Myocyte (in vitro differentiated cells): Measurements from ENCODE around the gene PCSK5. TPM values are rescaled to one million over a fixed set of nuclear protein-coding genes. Genes with fewer than 3 reads are reported as not detected.
A peak's percentile ranks its signal among the peaks of the same experiment; 100 is the strongest.
"Not testable (repeated sequence)": the region's sequence is repeated elsewhere in the genome, so short reads cannot be mapped to it uniquely, and the experiment has no call there.

Source experiments
- DNase-seq: peaks from one replicate; pipeline ENCODE4 v3.0.0-alpha.2; 2012; ENCODE audit warnings: low read depth
- total RNA-seq: library from RNA; depleted of rRNA; stranded (reverse); fragments of >200 nt; gene quantifications from 2 replicates; pipeline ENCODE4 v1.2.3, GENCODE V29; 2014

Gene PCSK5
- total RNA-seq, 1 donor from 2014 or later: 5.4 TPM

DNA sequence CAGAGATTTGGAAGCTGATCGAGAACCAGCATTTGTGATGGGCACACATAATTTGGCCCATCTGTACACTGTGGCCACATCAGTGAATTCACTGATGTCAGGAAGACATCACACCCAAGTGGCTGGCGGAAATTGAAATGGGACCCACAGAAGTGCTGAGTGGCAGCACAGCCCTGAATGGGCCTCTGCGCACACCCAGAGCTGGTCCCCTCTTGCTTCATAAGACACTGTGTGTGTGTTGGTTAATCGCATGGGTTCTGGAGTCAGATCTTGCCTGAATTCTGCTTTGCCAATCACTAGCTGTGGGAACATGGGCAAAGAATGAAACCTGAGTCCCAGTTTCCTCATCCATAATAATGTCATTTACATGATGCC is 72.2 kb downstream of the PCSK5 start:
- no peak for DNase-seq

DNA sequence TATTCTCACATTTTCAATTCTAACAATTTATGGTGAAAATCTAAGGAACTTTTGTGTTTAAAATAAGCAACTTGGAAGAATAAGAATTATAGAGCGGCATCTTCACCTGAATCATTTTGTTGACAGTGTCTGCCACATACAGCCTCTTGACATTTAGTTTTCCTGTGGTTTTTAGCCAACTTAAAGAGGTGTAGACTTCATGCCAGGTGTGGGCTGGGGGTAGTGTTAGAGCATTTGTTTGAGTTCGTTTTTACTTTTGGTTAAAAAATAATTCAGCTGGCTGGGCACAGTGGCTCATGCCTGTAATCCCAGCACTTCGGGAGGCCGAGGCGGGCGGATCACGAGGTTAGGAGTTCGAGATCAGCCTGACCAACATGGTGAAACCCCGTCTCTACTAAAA is 72.8 kb downstream of the PCSK5 start:
- not testable (repeated sequence) for DNase-seq

DNA sequence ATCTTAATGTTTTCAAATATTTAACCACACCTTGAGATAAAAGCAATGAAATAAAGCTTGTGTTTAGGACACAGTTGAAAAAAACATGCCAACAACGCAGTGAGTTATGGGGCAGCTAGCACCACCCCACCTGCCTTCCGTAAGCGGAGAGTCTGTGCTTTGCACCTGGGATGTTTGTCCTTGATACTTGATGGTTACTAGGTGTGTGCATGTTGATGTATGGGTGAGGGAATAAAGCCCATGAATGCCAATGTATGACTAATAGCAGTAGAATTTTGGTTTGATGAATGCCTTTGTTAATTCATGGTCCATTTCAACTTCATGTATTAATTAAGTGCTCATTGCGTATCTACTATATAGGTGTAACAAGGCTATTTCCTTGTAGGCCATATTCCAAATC is 74.0 kb downstream of the PCSK5 start:
- DNase-seq: no peak

DNA sequence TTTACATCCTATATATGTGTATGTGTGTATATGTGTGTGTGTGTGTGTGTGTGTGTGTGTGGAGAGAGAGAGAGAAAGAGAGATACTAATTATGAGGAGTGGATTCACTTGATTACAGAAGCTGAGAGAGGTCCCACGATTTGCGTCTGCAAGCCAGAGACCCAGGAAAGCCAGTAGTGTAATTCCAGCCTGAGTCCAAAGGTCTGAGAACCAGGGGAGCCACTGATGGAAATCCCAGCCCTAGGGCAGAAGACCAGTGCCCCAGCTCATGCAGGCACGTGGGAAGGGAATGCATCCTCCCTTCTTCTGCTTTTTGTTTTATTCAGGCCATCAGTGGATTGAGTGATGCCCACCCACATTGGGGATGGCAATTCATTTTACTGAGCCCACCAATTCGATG is 74.8 kb downstream of the PCSK5 start:
- DNase-seq: no peak

DNA sequence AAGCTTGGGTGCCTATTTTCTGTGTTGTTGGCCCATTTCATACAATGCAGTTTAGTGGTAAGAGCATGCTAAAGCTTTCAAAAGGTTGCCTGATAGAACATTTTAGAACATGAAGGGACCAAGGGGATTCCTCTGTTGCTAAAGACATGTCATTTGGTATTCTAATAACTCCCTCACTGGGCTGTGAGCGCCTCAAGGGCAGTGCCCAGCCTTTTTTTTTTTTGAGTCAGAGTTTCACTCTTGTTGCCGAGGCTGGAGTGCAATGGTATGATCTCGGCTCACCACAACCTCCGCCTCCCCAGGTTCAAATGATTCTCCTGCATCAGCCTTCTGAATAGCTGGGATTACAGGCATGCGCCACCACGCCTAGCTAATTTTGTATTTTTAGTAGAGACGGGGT is 77.1 kb downstream of the PCSK5 start:
- DNase-seq: no peak

DNA sequence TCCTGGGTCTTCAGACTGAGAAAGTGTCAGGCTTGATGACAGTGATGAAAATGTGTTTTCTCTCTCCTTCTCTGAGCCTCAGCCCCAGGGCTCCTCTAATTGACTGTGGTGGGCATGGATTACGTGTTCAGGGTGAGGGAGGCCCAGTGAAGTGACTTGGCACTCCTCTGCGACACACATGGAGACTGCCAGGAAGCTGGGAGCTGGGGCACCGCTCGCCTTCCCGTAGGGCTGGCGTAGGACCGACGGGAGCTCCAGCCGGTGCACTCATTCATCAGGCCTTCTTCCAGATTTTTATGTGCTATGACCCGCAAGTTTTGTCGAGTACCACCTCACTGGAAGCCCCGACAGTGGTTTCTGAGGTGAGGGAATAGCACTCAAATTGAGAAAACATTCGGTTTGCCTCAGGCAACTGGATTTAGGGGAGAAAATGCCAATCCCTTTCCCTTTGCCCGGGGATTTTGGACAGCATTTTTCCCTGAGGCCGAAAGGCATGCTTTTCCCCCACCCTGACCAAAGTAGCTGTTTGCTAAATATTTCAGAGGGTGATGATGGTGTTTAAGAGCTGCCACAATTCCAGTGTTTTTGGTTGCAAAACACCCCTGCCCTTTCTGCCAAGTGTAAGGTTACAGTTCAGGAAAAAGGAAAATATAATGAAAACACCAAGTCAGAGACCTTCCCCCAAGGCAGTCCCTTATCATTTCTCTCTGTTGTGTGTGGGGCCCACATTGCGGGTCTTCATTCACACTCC is 83.7 kb downstream of the PCSK5 start:
- DNase-seq: no peak

DNA sequence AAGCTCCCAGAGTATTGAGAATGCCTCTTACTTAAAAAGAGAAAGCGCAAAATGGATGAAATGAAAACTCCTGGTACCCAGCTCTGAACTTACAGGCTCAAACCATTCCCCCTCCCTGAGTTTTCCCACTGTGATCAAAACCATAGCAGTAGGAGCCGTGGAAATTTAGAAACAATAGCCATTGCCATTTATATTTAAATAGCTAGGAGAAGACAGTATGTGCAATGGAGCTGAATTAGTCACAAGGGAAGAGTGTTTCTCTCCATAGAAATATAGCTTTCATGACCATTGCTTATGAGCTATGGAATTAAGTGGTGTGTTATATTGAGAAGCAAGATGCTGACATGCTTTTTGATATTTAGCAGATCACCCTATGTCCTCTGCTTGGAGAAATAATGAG is 84.6 kb downstream of the PCSK5 start:
- no peak for DNase-seq

DNA sequence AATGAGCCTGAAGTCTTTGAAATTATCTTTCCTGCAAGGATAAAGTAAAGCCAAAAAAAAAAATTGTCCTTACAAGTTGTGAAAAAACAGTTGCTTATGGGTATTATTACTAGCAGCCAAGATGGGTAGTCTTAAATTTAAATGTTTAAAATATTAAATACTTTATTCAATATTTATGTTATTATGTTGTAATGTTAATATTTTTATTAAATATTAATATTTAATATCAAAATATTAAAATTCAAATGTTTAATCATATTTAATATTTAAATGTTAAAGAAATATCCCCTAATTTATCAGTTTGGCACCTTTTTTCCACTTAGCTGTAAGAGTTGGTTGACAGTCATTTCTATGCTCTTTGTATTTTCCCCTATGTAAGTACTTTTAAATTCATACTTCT is 86.1 kb downstream of the PCSK5 start:
- no peak for DNase-seq

DNA sequence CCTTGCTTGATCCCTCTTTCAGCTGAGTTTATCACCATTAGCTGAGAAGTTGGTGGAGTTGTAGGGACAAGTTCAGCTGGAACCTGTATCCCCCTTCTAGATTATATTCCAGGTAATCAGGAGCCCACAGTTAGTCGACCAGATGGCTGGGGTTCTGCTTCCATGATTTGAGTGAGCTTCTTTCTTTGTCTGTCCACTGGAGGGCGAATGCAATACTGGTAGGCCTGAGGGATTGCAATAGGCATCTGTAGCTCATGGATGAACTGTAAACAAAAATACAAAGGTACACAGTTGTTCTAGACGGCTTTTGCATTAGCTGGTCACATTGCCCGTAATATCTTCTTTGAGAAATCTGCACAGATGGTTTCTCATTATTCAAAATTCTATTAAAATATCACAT is 88.9 kb downstream of the PCSK5 start:
- peak; percentile 35 for DNase-seq

DNA sequence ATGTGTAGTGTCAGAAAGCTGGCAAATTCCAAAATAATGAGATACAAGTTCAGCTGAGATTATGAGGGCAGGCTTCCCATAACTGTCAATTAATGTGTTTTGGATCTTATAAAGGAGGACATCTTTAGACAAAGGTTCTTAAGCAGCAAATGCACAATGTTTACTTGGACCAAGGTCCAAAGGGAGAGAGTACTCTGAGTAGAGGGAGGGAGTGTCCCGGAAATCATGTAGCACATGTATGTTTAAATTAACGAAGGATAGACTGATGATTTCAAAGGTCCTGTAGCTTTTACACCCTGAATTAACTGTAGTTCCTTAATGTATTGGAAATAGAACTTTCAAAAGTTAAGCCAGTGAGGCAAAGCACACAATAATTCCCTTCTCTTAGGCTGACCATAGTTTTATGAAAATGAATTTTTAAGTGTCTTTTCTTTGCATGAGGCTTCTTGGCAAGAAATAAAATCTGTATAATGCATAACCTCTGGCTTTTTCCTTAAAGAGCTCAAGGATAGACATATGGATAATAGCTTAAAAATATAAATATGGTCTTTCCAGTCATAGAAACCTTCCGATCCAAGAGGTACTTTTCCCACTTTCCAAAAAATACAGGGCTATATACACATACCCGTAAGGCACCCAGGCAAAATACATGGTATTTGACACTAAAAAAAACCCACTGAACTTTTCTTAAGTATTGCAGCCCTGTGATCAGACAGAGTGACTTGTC is 93.0 kb downstream of the PCSK5 start:
- no peak for DNase-seq

DNA sequence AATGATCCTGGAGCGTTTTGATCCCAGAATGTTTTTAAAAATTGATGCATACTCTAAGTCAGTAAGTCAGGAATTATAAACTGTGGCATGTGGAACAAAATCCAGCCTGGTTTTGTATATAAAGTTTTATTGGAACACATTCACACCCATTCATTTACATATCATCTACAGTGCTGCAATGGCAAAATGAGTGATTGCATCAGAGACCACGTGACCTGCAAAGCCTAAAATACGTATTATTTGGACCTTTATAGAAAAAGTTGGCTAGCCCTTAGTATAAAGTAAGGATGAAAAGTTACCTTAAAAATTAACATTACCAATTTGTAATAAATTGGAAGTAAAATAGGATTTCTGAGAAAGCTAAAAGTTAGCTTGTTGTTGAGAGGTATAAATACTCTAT is 95.0 kb downstream of the PCSK5 start:
- no peak for DNase-seq

DNA sequence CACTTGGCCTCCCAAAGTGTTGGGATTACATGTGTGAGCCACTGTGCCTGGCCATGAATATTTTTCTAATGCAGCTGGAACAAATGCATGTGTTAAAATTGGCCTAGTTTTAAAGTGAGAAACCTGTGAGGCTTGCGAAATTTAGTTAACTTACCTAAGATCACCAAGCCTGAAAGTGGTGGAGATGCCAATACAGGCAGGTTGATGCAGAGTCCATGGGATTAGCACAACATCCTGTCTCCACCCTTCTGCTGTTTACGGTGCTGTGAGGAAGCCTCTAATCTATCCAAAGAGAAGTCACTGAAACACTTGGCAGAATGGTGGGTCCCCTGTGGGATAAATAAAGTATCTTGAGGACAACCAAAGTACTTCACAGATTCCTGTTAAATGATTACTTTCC is 98.2 kb downstream of the PCSK5 start:
- DNase-seq: no peak

DNA sequence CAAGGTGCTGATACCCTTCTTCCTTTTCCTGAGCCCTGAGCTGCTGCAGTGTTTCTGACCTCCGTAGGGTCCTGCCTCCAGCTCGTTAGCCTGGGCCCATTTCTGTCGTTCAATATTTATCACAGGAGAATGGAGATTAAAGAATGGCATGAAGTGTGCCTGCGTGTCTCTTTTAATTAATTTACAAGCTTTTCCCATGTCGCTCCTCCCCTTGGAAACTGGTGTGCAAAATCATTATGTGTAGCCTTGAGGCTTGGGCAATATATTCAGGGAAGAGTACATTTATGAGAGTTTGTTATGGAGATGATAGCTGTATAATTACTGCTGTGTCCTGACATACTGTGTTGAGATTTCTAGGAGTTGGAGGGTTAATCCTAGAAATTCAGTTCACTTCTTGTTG is 99.7 kb downstream of the PCSK5 start:
- DNase-seq: no peak

DNA sequence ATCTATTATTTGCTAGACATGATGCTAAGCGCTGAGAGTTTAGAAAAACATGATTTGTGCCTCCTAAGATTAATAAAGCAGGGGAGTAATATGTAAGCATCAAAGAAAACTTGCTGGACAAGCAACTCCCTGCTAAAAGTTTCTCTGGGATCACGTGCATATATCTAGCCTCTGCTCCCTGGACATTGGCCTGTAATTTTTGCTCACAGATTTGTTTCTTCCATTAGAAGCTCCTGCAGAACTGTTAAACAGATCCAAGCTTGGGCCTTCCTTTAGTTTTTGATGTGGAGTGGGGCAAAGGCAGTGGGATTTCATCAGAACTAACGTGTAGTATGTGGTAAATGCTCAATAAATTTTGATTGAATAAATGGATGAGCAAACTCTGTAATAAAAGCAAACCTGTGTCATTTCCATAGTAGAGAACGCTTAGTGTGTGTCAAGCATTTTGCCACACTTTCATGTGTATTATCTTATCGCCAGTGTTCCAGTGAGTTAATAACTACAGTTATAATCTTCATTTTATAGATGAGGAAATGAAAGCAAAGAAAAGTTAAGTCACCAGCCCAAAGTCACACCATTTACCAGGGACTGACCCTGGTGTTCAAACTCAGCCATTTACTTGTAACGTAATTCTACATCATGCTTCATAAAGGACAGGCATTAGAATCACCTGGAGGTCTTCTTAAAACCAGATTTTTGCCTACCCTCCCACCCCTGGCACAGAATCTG is 100.3 kb downstream of the PCSK5 start:
- no peak for DNase-seq

DNA sequence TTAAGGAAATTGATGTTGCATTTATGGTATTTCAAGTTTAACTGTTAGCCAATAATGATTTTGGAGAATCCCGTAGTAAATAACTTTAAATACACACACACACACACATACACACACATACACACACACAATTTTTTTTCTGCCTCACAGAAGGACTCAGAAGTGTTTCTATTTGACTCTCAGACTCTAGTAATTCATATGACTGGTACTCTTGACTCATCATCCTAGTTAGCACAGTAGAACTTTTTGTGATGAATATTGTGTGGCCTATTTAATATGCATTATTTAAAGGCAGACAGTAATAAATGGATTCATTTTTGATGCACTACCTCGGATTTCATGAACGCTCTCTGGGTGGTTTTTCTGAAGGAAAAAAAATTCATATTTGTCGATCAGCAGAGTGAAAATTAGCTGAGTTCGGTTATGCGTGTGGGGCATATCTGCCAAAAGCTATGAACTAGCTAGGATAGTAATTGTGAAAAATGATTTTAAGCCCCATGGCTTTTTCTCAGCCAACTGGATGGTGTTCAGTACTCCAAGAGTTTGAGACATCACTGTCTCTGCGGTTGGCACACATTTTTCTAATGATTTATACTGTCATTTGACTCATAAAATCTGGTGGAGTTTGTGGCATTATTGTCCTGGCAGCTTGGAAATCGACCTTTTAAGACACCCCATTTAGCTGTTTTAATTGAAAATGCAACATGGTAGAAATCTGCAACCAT is 102.2 kb downstream of the PCSK5 start:
- DNase-seq: peak; percentile 36

DNA sequence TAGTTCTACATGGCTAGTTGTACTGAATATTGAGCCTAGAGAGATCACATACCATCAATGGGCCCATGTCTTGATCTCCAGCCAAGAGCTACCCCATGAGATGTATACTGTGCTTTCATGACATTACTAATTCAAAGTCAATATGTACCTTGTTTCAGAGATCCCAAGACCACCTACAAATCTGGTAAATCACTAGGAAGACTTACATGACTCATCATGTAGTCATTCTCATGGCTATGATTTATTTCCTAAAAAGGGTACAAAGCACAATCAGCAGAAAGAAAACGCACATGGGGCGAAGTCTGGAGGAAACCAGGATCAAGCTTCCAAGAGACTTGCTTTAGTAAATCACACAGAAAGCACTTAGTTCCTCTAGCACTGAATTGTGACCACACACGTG is 103.0 kb downstream of the PCSK5 start:
- DNase-seq: no peak

DNA sequence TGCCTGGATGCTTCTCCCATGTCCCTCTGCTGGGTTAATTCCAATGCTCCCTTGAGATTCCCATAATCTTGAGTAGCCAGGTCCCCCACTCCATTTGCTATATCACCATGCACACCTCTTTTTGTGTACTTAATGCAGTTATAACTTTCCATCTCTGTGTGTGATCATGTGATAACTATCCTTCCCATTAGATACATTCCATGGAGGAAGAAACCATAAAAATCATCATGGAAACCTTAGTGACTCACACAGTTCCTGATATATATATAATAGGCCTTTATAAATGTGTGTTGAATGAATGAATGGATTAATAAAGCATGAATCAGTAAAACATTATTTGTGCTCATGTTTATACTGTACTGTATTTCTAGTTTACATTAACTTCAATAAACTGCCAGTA is 104.6 kb downstream of the PCSK5 start:
- no peak for DNase-seq

DNA sequence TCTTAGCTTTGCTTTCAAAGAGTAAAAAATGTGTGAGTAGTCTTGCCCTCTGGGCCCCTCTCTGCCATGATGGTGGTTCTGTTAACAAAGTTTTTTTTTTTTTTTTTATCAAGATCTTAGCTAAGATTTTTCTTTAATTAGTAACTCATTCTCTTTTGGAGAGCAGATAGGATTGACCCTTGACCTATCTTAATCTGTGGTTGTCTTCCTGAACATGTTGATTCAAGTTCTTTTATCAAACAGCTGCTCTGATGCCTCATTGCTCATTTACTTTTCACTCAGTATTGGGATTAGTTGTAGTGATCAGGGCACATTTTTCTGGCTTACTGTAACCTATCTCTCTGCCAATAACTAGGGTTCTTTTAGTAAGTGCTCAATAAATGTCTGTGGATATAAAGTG is 106.3 kb downstream of the PCSK5 start:
- DNase-seq: no peak

DNA sequence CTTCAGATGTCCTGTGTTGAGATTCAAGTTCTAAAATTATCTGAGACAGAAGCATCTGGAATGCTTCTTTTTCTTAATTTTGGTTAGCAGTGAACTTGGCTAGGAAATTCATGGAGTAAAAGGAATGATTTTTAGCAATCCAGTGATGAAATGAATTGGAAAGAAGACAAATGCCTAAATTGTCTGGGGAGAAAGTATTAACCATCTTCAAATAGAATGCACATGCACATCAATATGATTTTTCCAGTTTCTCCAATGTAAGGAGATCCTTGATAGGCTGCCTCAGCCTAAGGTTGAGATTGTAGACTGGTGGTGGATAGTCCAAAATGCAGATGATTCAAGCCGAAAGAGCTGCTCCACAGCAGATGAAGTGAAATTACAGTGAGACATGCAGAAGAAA is 106.7 kb downstream of the PCSK5 start:
- DNase-seq: no peak

DNA sequence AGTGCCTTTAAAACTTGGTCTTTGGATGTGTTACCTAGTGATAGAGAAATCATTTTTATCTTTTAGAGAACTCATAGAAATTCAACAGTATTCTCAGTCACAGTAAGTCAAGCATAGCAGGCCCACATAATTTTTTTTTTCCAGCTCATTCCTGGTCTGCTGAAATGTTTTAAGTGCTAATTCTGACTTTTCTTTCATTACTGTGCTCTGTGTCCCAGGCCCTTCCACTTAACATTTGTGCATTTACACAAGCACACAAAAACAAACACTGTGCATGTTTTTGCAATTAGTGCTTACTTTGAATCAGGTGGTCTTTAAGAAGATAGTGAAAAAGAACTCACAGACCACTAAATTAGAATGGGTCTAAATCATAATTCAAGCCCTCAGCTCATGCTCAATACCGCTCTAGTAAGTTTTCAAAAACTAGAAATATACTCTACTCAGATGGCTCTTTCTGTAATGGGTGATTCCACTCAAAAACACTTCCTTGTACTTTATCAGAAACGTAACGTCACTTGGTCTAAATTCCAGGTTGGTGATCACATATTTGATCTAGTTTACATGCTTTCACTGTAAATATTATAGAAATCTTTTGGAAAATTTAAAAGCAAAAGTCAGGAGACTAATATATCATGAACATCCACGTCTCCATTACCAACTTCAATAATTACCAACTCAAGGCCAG is 107.8 kb downstream of the PCSK5 start:
- DNase-seq: no peak

DNA sequence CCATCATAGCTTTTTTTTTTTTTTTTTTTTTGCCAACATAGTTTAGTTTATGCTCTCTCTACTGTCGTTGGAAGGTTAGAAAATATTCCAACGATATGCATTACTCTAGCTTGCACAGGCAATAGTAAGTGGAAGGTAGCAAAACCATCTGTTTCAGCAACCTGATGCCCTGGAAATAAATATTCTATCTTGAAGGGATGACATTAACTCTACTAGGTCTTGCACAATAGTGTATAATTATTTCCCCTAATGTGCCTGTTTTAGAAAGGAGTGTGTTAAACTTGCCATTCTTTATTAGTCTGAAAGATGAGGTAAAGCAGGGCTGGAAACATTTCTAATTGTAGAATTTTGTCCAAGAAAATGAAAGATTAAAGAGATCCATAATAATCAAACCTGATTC is 111.0 kb downstream of the PCSK5 start:
- no peak for DNase-seq
